Heart right ventricle (tissue), 16 donors: ENCODE results near the gene ANO7. TPM values are rescaled to one million over a fixed set of nuclear protein-coding genes. Genes with fewer than 3 reads are reported as not detected.

Source experiments
- ATAC-seq, 8 donors: fragments of 200-7000 bp; cut with Tn5 transposase; one replicate each; pipeline ENCODE4 v1.9.1; 2020; ENCODE audit warnings: mild to moderate bottlenecking in 8 of 8, moderate library complexity in 8 of 8, moderate number of reproducible peaks in 1 of 8
- DNase-seq, 2 donors: peaks; one replicate each; pipeline ENCODE4 v3.0.0-alpha.2; 2020
- H3K27ac ChIP-seq, 10 donors: fragments of 200-600 bp; sonication (generic) in 2 of 10; one replicate each; pipeline versions ENCODE4 v1.5.0 to v1.8.0; 2020 to 2022; ENCODE audit warnings: mild to moderate bottlenecking in 3 of 10
- H3K27me3 ChIP-seq, 7 donors: fragments of 200-600 bp; one replicate each; pipeline ENCODE4 v1.8.0; 2021 to 2022; ENCODE audit warnings: mild to moderate bottlenecking in 2 of 7
- H3K36me3 ChIP-seq, 9 donors: fragments of 200-600 bp; sonication (generic) in 1 of 9; one replicate each; pipeline versions ENCODE4 v1.5.0 to v1.8.0; 2020 to 2022; ENCODE audit warnings: mild to moderate bottlenecking in 2 of 9
- H3K4me1 ChIP-seq, 9 donors: fragments of 200-600 bp; sonication (generic) in 1 of 9; one replicate each; pipeline versions ENCODE4 v1.5.0 to v1.8.0; 2020 to 2022; ENCODE audit warnings: mild to moderate bottlenecking in 4 of 9
- H3K4me3 ChIP-seq, 10 donors: fragments of 200-600 bp; sonication (generic) in 2 of 10; one replicate each; pipeline versions ENCODE4 v1.5.0 to v1.8.0; 2020 to 2022; ENCODE audit warnings: mild to moderate bottlenecking in 7 of 10, moderate library complexity in 2 of 10
- H3K9me3 ChIP-seq, 11 donors: fragments of 200-600 bp in 10 of 11; sonication (generic) in 2 of 11; one replicate each; pipeline versions ENCODE4 v1.5.0 to v1.8.0; 2013 to 2022; ENCODE audit warnings: mild to moderate bottlenecking in 2 of 11, control low read depth in 1 of 11, moderate library complexity in 1 of 11
- WGBS, 2 donors: extraction: QIAGEN DNeasy Blood & Tissue Kit; methylation state at CpG; one replicate each; pipeline ENCODE4 v1.1.7; 2013; ENCODE audit warnings: inconsistent platforms in 1 of 2; 5-methylcytosine and 5-hydroxymethylcytosine counted together
- intact Hi-C, 10 donors: fragments of 100-400 bp; cut with DNase I; formaldehyde crosslinking; loops; one replicate each; pipeline versions ENCODE4 v1.11.1 to v1.14.2; 2022
- polyA plus RNA-seq, 2 donors: library from polyadenylated mRNA; stranded (reverse); fragments of 200-250 nt; gene quantifications; one replicate each; pipeline ENCODE4 v1.2.3, GENCODE V29; 2013
- total RNA-seq, 10 donors: library from RNA; stranded (reverse); fragmentation: NEBNext Ultra II Directional in 3 of 10; extraction: Animal tissue kit (Norgen Biotek cat#: 25700) in 3 of 10; gene quantifications; one replicate each; pipeline versions ENCODE4 v1.2.1 to v1.2.4, GENCODE V29; 2021 to 2023
- TF ChIP-seq, protein P1 (sequence below), 9 donors: fragments of 200-600 bp; sonication (generic) in 2 of 9; IDR thresholded peaks; one replicate each; pipeline versions ENCODE4 v1.5.0 to v1.8.0; 2021 to 2022; ENCODE audit warnings: antibody characterized with exemption in 9 of 9, mild to moderate bottlenecking in 5 of 9, moderate library complexity in 1 of 9
- donor health status: Arrhythmogenic right ventricular cardiomyopathy.
- donor health status: ischemic (EF 13 %, LVEDD 7.1; RV severe dilation, severe dysfunction).
- donor health status: healthy with polysubstance abuse.
- donor health status: DM: no; HTN: yes; CAD: no.
- donor health status: DM: no; HTN: no; CAD: no.
- donor health status: ischemic (EF 25% LVEDD 6.9; RV normal size, moderate dysfunction).
- donor health status: ischemic (EF 25% LVEDD 5.7; RV mildly dilated, moderate dysfunction).
- donor health status: healthy.
- donor health status: DM: yes; HTN: yes; CAD: no.
- donor health status: Ischemic cardiomyopathy.
- donor health status: ischemic (EF 35%, LVEDD 5.7; RV mildly dilated, moderate dysfunction).
- donor health status: nonischemic (EF 11% LVEDD 7.7; RV severe dilation, severe dysfunction).
- donor health status: DM: yes; HTN: yes; CAD: no.
- donor health status: PGD.
- donor health status: ischemic (EF 29% LVEDD 5.4; RV normal size, mild dysfunction).
- donor health status: nonischemic (EF 23%, LVEDD 6.1; RV moderate dilation, normal function).

The ANO7 gene
- total and polyA plus RNA-seq, 12 donors, result 0.61 to 3.0 (median 1.6) TPM

DNA sequence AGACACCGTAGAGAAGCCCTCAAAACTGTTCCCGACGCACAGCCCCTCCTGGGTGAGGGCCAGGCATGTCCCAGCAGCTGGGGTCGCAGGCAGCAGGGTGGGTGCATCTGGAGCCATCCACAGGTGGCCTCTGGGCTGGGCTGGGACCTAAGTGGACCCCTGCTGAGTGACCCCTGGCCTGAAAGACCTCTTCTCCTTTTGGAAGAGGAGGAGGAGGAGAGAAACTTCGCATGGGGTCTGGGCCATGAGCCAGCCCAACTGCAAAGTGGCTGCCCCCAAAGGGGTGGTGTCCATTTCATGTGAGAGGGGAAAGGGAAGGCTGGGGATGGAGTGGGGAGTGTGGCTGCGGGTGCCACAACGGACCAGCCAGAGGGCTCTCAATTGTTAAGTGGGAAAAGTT lies 25.1 kb downstream of the ANO7 start:
- H3K4me1 ChIP-seq, result peaks cover 0 to 7% (median 2%) of the 10 kb centered on the region in 9 donors
- no peaks in the 10 kb centered on the region for H3K36me3 ChIP-seq
- TF ChIP-seq, protein P1, sequence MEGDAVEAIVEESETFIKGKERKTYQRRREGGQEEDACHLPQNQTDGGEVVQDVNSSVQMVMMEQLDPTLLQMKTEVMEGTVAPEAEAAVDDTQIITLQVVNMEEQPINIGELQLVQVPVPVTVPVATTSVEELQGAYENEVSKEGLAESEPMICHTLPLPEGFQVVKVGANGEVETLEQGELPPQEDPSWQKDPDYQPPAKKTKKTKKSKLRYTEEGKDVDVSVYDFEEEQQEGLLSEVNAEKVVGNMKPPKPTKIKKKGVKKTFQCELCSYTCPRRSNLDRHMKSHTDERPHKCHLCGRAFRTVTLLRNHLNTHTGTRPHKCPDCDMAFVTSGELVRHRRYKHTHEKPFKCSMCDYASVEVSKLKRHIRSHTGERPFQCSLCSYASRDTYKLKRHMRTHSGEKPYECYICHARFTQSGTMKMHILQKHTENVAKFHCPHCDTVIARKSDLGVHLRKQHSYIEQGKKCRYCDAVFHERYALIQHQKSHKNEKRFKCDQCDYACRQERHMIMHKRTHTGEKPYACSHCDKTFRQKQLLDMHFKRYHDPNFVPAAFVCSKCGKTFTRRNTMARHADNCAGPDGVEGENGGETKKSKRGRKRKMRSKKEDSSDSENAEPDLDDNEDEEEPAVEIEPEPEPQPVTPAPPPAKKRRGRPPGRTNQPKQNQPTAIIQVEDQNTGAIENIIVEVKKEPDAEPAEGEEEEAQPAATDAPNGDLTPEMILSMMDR (IDR thresholded peaks at IDR 0.05), result no peak
- WGBS, 2 donors, result 67 to 68% methylated on average over 7 of the region's 7 CpGs
- H3K27ac ChIP-seq, result no peak overlapping the region
- peaks cover 0 to 2% (median 0%) of the 10 kb centered on the region in 7 donors for H3K27me3 ChIP-seq
- DNase-seq (no peak), ATAC-seq (no peak)
- no peak overlapping the region for H3K4me3 ChIP-seq
- no peaks in the 10 kb centered on the region for H3K9me3 ChIP-seq
- intact Hi-C loops, result loop anchor here in 2 of 10 donors (10.0 kb wide), 2 partner anchors 109 to 359 kb away; partner anchors contain the start of gene MTERF4 (in 1 of the 2)

- Histone ChIP-seq H3K36me3 (no peaks in the 10 kb centered on the region), H3K4me1 (peaks cover 4 to 14% (median 9%) of the 10 kb centered on the region in 9 donors), H3K9me3 (no peaks in the 10 kb centered on the region), H3K4me3 (no peak overlapping the region), H3K27ac (no peak overlapping the region), H3K27me3 (peaks cover 0 to 8% (median 0%) of the 10 kb centered on the region in 7 donors)
- TF ChIP-seq, protein P1 (IDR thresholded peaks at IDR 0.05), result no peak
- ATAC-seq (no peak), DNase-seq (no peak)
- intact Hi-C loops, result loop anchor here in 2 of 10 donors (10.0 kb wide), 2 partner anchors 109 to 359 kb away; partner anchors contain the start of gene MTERF4 (in 1 of the 2)
- WGBS, 2 donors, result 53 to 58% methylated on average over 10 of the region's 10 CpGs
These were observed 25.7 kb downstream of the ANO7 start for GRCh38 chr2:241214209-241214608.

- ATAC-seq (no peak), DNase-seq (no peak)
- Histone ChIP-seq H3K4me1 (peaks cover 7 to 17% (median 9%) of the 10 kb centered on the region in 9 donors), H3K27ac (no peak overlapping the region), H3K27me3 (peaks cover 0 to 8% (median 0%) of the 10 kb centered on the region in 7 donors), H3K36me3 (no peaks in the 10 kb centered on the region), H3K4me3 (no peak overlapping the region), H3K9me3 (no peaks in the 10 kb centered on the region)
- intact Hi-C loops, result loop anchor here in 2 of 10 donors (10.0 kb wide), 2 partner anchors 110 to 360 kb away; partner anchors contain the start of gene MTERF4 (in 1 of the 2)
- WGBS, 2 donors, result 89 to 93% methylated on average over 12 of the region's 12 CpGs
- TF ChIP-seq, protein P1 (IDR thresholded peaks at IDR 0.05), result no peak
These were observed 26.3 kb downstream of the ANO7 start for GRCh38 chr2:241214766-241215165.

DNA sequence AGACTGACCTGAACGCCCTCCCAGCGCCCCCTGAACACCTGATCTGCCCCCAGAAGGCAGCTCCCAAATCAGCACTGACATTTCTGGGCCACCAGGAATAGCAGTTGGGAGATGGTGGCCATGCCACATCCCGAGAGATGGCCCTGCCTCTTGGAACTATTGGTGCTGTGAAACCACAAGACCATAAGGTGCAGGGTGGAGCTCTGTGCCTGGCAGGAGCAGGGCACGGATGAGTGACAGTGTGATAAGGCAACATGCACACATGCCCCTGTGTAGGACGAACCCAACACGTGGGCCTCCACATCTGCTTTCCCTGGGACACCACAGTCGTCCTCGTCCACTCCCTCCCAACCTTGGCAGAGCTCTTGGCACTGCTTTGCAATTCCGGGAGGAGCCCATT lies 26.9 kb downstream of the ANO7 start:
- Histone ChIP-seq H3K36me3 (no peaks in the 10 kb centered on the region), H3K9me3 (no peaks in the 10 kb centered on the region), H3K4me1 (peaks cover 7 to 17% (median 9%) of the 10 kb centered on the region in 9 donors), H3K27me3 (peaks cover 0 to 8% (median 0%) of the 10 kb centered on the region in 7 donors), H3K4me3 (no peak overlapping the region), H3K27ac (no peak overlapping the region)
- 51 to 58% methylated on average over 9 of the region's 9 CpGs for WGBS, 2 donors
- no peak for DNase-seq
- ATAC-seq, result no peak
- intact Hi-C loops, result loop anchor here in 2 of 10 donors (10.0 kb wide), 2 partner anchors 111 to 361 kb away; partner anchors contain the start of gene MTERF4 (in 1 of the 2)
- TF ChIP-seq, protein P1 (IDR thresholded peaks at IDR 0.05), result no peak
